Natural killer cell (primary cell): ENCODE results near the gene GMCL1. TPM values are rescaled to one million over a fixed set of nuclear protein-coding genes. Genes with fewer than 3 reads are reported as not detected.
"Not testable (repeated sequence)": the region's sequence is repeated elsewhere in the genome, so short reads cannot be mapped to it uniquely, and the experiment has no call there.

Source experiments
- ATAC-seq, 3 donors: fragments of 150-1000 bp in 2 of 3; fragments of 200-7000 bp in 1 of 3; cut with Tn5 transposase; 1 replicate in 1 of 3; 2 replicates in 2 of 3; pipeline ENCODE4 v1.10.0; 2021; ENCODE audit warnings: mild to moderate bottlenecking in 2 of 3, moderate library complexity in 2 of 3
- DNase-seq, 2 donors: peaks; one replicate each; pipeline versions ENCODE4 v3.0.0 to v3.0.0-alpha.2; 2013 to 2021; ENCODE audit warnings: mixed read lengths in 1 of 2
- H3K27ac ChIP-seq: one replicate; pipeline ENCODE4 v1.5.1; 2013; ENCODE audit warnings: mild to moderate bottlenecking, low read length
- H3K27me3 ChIP-seq: one replicate; pipeline ENCODE4 v1.6.1; 2013; ENCODE audit warnings: low read length; ENCODE audit not compliant: control insufficient read depth, insufficient read depth
- H3K36me3 ChIP-seq: one replicate; pipeline ENCODE4 v1.6.1; 2013; ENCODE audit warnings: low read length; ENCODE audit not compliant: control insufficient read depth, insufficient read depth
- H3K4me1 ChIP-seq: one replicate; pipeline ENCODE4 v1.6.1; 2013; ENCODE audit warnings: low read length; ENCODE audit not compliant: control insufficient read depth, insufficient read depth
- H3K4me3 ChIP-seq: one replicate; pipeline ENCODE4 v1.5.1; 2013; ENCODE audit warnings: low read length
- H3K9me3 ChIP-seq: one replicate; pipeline ENCODE4 v1.6.1; 2013; ENCODE audit warnings: low read length; ENCODE audit not compliant: control insufficient read depth, insufficient read depth
- H3K27ac Mint-ChIP-seq, 2 donors: one replicate each; pipeline ENCODE4 v1.8.0; 2022; ENCODE audit warnings: mild to moderate bottlenecking in 2 of 2, mixed read lengths in 2 of 2, moderate library complexity in 1 of 2
- H3K27me3 Mint-ChIP-seq, 2 donors: one replicate each; pipeline ENCODE4 v1.8.0; 2022; ENCODE audit warnings: low read depth in 2 of 2, mixed read lengths in 2 of 2
- H3K36me3 Mint-ChIP-seq: one replicate; pipeline ENCODE4 v1.8.0; 2022; ENCODE audit warnings: mixed read lengths
- H3K4me1 Mint-ChIP-seq, 2 donors: one replicate each; pipeline ENCODE4 v1.8.0; 2022; ENCODE audit warnings: mixed read lengths in 2 of 2
- H3K4me3 Mint-ChIP-seq: one replicate; pipeline ENCODE4 v1.8.0; 2022; ENCODE audit warnings: mild to moderate bottlenecking, moderate library complexity, mixed read lengths
- H3K9me3 Mint-ChIP-seq, 2 donors: one replicate each; pipeline ENCODE4 v1.8.0; 2022; ENCODE audit warnings: mixed read lengths in 2 of 2
- CTCF ChIP-seq: fragments of 200-600 bp; IDR thresholded peaks from one replicate; pipeline ENCODE4 v1.8.0; 2022; ENCODE audit warnings: antibody characterized with exemption
- WGBS: methylation state at CpG from one replicate; pipeline ENCODE4 v1.1.7; 2013; ENCODE audit warnings: missing lambda C conversion rate; ENCODE audit not compliant: insufficient coverage; 5-methylcytosine and 5-hydroxymethylcytosine counted together
- intact Hi-C: fragments of 100-400 bp; cut with micrococcal nuclease; formaldehyde crosslinking; loops from one replicate; pipeline ENCODE4 v1.14.2; 2022
- total RNA-seq, 4 donors: library from RNA; stranded (reverse); fragments of 120-200 nt in 1 of 4; gene quantifications; one replicate each; pipeline versions ENCODE4 v1.2.3 to v1.2.4, GENCODE V29; 2013 to 2022

The GMCL1 gene
- total RNA-seq, 3 donors from 2014 or later (not counting 1 experiment from before 2014, with no cell fraction given), result 34.6 to 49.4 (median 35.9) TPM

GRCh38 chr2:69830045-69830905 is 815 bp downstream of the GMCL1 start:
- H3K9me3 ChIP-seq, result no peaks in the 10 kb centered on the region
- Mint-ChIP-seq H3K4me1 (peaks cover 47 to 55% of the 10 kb centered on the region in 2 donors), H3K36me3 (no peaks in the 10 kb centered on the region), H3K4me3 (peak overlapping the region; percentile 99), H3K27ac (peak overlapping the region; percentile 81 to 99), H3K27me3 (no peaks in the 10 kb centered on the region), H3K9me3 (no peaks in the 10 kb centered on the region)
- DNase-seq (peak; percentile 47 to 65), ATAC-seq (peak; percentile 11 to 21 (median 17))
- peak overlapping the region; percentile 73 for H3K4me3 ChIP-seq
- H3K4me1 ChIP-seq, result peaks cover 27% of the 10 kb centered on the region
- no peak for TF ChIP-seq CTCF
- H3K27ac ChIP-seq, result peak overlapping the region; percentile 82
- under 1% methylated on average over 45 of the region's 45 CpGs for WGBS
- intact Hi-C loops, result loop anchor here (5.0 kb wide), 1 partner anchor 312 kb away; no protein-coding TSS in a partner anchor
- H3K27me3 ChIP-seq, result no peaks in the 10 kb centered on the region
- H3K36me3 ChIP-seq, result no peaks in the 10 kb centered on the region

- not testable (repeated sequence) for H3K27me3 Mint-ChIP-seq, H3K27me3 ChIP-seq, H3K27ac ChIP-seq, H3K4me3 ChIP-seq, H3K9me3 ChIP-seq, DNase-seq, H3K9me3 Mint-ChIP-seq, ATAC-seq, H3K36me3 Mint-ChIP-seq, H3K36me3 ChIP-seq
- H3K4me1 Mint-ChIP-seq, result peaks cover 52 to 61% of the 10 kb centered on the region in 2 donors
- intact Hi-C loops, result loop anchor here (5.0 kb wide), 1 partner anchor 311 kb away; no protein-coding TSS in a partner anchor
- peak overlapping the region; percentile 99 for H3K4me3 Mint-ChIP-seq
- peak overlapping the region; percentile 81 to 99 for H3K27ac Mint-ChIP-seq
- 86% methylated on average over 13 of the region's 13 CpGs for WGBS
- peaks cover 27% of the 10 kb centered on the region for H3K4me1 ChIP-seq
Measured at GRCh38 chr2:69830906-69831241, 1.4 kb downstream of the GMCL1 start.

GRCh38 chr2:69831354-69831905 is 2.0 kb downstream of the GMCL1 start:
- DNase-seq (no peak), ATAC-seq (no peak)
- H3K4me1 ChIP-seq, result peaks cover 27% of the 10 kb centered on the region
- peaks cover 57 to 67% of the 10 kb centered on the region in 2 donors for H3K4me1 Mint-ChIP-seq
- H3K36me3 ChIP-seq, result no peaks in the 10 kb centered on the region
- no peaks in the 10 kb centered on the region for H3K27me3 ChIP-seq
- H3K27ac ChIP-seq, result no peak overlapping the region
- no peak for TF ChIP-seq CTCF
- H3K4me3 Mint-ChIP-seq, result peak overlapping the region; percentile 60
- no peak overlapping the region for H3K4me3 ChIP-seq
- H3K9me3 Mint-ChIP-seq, result no peaks in the 10 kb centered on the region
- H3K9me3 ChIP-seq, result no peaks in the 10 kb centered on the region
- intact Hi-C loops, result loop anchor here (5.0 kb wide), 1 partner anchor 311 kb away; no protein-coding TSS in a partner anchor
- peak overlapping the region; percentile 81 to 99 for H3K27ac Mint-ChIP-seq
- no peaks in the 10 kb centered on the region for H3K27me3 Mint-ChIP-seq
- no peaks in the 10 kb centered on the region for H3K36me3 Mint-ChIP-seq
- WGBS, result 87% methylated on average over 6 of the region's 6 CpGs

GRCh38 chr2:69833752-69834151 is 4.3 kb downstream of the GMCL1 start:
- Histone ChIP-seq H3K27ac (no peak overlapping the region), H3K4me3 (no peak overlapping the region), H3K36me3 (peaks cover 2% of the 10 kb centered on the region), H3K27me3 (no peaks in the 10 kb centered on the region), H3K9me3 (no peaks in the 10 kb centered on the region), H3K4me1 (peaks cover 24% of the 10 kb centered on the region)
- WGBS, result 38% methylated on average over 1 of the region's 3 CpGs
- intact Hi-C loops, result loop anchor here (5.0 kb wide), 1 partner anchor 309 kb away; no protein-coding TSS in a partner anchor
- H3K9me3 Mint-ChIP-seq, result no peaks in the 10 kb centered on the region
- TF ChIP-seq CTCF, result no peak
- ATAC-seq, result no peak
- peaks cover 52 to 62% of the 10 kb centered on the region in 2 donors for H3K4me1 Mint-ChIP-seq
- no peaks in the 10 kb centered on the region for H3K36me3 Mint-ChIP-seq
- H3K27me3 Mint-ChIP-seq, result no peaks in the 10 kb centered on the region
- H3K4me3 Mint-ChIP-seq, result no peak overlapping the region
- no peak for DNase-seq
- H3K27ac Mint-ChIP-seq, result peak overlapping the region; percentile 5 to 12
